SKM-1 (cell line): Measurements from ENCODE around the gene FSCN2.
A peak's percentile ranks its signal among the peaks of the same experiment; 100 is the strongest.

Experiments
- DNase-seq: peaks from one replicate; lab custom pipeline; 2025; ENCODE audit not compliant: unreplicated experiment; lab: John Stamatoyannopoulos, UW

Gene FSCN2, protein sequence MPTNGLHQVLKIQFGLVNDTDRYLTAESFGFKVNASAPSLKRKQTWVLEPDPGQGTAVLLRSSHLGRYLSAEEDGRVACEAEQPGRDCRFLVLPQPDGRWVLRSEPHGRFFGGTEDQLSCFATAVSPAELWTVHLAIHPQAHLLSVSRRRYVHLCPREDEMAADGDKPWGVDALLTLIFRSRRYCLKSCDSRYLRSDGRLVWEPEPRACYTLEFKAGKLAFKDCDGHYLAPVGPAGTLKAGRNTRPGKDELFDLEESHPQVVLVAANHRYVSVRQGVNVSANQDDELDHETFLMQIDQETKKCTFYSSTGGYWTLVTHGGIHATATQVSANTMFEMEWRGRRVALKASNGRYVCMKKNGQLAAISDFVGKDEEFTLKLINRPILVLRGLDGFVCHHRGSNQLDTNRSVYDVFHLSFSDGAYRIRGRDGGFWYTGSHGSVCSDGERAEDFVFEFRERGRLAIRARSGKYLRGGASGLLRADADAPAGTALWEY

DNA sequence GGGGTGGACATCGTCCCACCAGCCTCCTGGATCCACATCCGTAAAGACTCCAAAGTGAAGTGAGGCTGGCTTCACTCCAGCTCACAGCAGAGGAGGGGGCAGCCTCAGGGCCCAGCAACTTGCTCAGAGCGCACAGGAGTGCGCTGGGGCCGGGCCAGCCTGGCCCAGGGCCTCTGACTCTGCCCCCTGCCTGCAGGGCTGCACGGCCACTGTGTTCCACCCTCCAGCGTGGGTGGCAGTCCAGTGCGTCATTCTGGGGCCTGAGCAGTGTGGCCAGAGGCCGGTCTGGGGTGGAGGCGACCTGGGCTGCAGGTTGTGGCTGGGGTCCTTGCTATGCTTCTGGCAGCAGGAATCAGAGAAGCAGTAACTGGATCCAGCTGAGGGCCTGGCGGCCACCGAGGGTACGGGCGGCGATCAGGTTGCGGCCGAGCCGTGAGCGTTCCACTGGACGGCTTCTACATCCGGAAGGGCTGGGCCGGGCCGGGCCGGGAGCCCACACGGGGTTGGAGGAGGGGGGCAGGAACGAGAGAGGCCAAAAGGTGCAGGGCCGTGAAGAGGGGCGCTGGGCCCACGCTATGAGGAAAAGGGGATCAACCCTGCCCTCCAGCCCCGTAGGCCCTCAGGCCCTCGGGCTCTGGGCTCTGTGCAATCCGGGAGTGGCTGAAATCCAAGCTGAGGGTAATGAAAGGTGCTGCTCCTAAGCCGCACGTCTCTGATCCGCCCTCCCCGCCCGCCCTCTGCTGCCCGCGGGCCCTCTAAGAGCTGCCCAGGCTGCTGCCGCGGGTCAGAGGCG is at the start of gene FSCN2:
Gene FSCN2 (plus strand): TSS at position 787 of the 793 bp plus-strand sequence. CDS start 155 bp downstream, outside the sequence.
- no peak for DNase-seq

DNA sequence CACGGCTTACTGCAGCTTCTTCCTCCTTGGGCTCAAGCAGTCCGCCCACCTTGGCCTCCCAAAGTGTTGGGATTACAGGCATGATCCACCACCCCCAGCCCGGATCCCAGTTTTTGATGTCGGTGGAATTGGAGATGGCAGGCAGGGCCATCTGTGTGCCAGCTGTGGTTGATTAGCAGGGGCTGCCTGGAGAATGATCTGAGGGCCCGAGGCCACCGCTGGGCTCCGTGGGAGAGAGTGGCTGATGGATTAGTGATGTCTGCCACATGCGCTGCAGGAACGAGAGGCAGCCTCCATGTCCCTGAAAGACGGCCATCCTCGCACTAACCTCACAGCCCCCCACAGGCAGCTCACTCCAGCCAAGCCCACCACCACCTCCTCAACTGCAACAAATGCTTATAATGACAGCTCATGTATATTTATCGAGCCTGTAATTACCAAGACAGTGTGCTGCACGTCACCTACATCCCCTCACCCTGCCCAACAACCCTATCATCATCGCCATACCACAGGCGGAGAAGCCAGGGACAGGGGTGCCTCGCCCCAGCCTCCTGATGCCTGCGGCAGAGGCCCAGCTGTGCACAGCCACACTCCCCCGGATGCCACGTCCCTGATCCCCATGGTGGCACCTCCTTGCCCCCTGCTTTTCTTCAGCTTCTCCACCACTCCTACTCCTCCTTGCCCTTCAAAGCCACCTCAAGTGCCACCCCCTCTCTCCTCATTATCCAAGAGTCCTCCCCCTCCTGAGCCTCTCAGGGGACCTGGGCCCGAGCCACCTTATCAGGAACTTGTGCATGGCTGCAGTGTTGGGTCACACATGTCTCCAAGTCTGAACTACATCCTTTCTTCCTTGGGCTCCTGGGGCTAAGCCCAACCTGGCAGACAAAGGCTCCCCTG is 48.8 kb upstream of the FSCN2 start:
- no peak for DNase-seq

DNA sequence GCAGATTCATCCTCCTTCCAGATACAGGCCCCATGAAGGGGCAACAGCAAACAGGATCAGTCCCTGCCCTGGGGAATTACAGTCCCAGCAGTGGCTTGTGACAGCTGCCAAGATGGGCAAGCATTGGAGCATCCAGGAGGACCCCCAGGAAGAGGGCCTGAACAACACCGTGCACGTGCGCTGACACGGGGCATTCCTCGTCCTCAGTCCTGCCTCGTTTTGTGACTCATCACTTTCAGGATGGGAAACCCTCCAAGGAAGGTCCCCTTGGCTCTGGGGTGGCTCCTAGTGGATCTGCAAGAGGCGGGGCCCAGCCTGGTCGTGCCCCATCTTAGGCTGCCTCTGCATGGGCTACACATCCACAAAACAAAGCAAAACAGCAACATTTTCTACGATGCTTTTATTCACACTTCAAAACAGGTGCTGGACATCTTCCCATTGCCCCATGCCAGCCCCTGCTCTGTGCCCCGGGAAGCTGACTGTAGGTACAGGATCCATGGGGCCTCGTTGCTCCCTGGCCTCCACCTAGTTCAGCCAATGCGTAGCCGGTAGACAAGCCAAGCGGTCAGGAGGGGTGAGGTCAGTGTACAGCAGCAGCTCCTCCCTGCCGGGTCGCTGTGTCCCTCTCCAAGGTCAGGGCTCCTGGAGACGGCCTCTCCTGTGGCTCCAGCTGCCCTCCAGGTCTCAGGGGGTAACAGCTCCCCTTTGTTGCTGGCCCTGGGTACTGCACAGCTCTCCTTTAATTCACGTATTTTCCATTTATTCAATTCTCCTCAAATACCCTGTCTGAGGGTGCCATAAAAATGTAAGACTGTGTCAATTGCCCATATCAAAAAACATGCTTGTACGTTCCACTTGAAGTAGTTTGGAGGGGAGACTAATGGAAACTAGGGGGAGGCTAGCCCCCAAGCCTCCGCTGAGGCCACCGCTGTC is 47.8 kb upstream of the FSCN2 start:
- DNase-seq, result no peak

DNA sequence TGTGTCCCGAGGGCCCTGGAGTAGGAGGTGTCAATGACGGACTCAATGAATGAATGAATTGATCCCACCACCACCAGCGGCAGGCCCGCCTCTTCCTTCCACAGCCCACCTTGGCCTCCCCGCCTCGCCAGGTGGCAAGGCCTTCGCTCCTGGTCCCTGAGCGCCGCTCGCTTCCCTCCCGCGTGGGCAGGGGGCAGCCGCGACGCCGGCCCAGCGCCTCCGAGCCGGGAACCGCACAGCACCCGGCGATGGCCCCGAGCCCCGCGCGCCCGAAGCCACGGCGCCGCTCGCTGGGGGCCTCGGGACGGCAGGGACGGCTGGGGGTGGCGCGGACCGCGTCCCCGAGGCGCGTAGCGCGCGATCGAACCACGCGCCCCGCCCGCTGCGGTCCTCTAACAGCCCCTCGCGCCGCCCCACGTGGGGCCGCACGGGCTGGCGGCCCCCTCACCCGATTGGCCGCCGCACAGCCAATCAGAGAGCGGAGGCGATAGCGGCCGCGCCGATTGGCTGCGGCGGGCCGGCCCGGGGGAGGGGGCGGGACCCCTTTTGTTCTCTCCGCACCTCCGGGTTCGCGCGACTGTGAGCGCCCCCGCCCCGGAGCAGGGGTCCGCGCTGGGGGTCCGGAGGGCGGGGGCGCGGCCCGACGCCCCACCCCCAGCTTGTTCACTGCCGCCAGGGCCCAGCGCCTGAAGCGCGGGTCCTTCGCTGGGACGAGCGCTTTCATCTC is 46.9 kb upstream of the FSCN2 start:
- no peak for DNase-seq

DNA sequence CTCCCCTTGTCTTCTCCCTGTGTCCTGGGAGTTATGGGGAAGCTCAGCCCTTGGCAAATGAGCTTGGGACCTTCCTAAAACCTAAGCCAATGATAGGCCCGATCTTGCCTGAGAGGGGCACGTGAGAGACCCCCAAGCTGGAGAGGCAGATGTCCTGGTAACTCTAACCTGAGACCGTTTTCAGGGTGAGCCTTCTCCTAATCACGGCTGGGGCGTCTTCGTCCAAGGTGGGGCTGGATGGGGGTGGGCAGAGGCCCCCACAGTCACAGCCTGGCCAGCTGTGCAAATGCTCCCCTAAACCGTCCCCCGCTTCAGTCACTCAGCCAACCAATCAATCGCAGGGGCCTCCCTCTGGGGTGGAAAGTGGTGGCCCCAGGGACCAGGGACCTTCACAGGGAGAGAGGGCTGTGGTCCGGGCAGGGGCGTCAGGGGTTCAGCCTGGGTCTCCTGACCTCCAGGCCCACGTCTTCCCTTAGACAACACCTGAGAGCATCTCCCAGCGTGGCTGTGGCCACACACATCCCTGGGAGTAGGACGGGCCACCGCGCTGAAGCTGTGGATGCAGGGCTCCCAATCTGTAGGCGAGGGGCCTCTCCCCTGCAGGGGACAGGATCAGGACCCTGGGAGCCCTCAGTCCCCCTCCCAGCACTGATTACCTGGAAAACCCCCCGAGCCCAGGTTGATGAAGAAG is 46.2 kb upstream of the FSCN2 start:
- DNase-seq, result no peak

DNA sequence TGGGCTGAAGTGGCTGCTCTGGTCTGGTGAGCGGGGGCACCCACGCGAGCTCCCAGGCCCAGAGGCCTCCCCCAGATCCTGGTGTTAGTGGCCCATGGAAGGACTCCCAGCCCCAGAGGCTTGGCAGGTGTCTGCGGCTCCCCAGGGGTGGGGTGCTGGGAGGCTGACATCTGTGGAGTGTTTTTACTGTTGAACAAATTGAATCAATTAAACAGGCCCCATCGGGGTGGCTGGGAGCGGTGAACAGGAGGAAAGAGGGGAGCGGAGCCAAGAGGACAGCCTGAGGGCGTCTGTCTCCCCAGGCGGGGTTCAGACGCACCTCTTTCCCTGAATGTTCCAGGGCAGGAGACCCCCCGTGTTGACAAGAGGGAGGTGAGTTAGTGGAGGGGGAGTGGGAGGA is 45.5 kb upstream of the FSCN2 start:
- no peak for DNase-seq

DNA sequence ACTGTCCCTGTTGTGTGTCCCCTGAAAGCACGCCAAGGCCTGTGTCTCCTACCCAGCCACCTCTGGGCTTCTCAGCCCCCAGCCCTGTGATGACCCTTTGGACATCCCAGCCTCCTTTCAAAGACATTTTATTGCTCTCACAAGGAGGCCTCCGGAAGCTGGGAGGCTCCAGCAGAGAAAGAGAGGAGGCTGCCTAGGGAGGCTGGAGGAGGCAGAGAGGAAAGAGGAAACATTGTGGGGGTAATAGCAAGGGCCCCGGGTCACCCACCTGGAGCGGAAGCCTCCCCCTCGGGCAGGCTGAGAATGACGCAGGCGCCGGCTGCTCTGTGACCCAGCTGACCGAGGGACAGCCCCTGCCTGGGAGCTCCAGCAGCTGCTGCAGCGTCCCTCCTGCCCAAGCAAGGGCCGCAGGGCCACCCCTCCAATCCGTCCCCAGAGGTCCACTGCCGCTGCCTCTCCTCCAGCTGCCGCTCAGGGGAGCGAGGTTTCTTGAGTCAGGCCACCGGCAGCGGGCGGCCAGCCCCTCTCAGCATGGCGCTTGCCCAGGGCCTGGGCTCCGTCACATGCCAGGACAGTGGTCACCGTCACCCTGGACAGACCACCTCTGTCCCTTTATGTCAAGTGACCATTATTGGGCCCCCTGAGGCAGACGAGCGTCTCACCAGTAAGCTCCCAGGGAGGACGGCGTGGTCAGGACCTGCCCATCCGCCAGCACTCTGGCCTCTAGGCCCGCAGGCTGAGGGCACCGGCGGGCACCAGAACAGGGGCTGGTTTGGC is 44.9 kb upstream of the FSCN2 start:
- DNase-seq, result no peak

DNA sequence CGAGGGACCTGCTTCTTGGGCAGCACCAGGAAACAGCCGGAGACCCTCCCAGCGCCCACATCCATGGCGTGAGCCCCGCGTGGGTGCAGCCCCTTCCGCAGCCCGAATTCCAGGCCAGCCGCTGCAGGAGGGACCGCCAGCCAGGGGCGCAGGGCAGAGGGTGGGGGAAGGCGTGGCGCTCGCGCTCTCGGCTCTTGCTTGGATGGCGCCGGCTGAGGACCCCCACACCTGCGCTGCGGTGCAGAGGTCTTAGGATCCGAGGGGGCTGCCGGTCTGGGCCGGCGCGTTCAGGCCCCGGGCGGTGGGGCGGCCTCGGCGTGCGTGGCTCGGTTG is 44.3 kb upstream of the FSCN2 start:
- no peak for DNase-seq

DNA sequence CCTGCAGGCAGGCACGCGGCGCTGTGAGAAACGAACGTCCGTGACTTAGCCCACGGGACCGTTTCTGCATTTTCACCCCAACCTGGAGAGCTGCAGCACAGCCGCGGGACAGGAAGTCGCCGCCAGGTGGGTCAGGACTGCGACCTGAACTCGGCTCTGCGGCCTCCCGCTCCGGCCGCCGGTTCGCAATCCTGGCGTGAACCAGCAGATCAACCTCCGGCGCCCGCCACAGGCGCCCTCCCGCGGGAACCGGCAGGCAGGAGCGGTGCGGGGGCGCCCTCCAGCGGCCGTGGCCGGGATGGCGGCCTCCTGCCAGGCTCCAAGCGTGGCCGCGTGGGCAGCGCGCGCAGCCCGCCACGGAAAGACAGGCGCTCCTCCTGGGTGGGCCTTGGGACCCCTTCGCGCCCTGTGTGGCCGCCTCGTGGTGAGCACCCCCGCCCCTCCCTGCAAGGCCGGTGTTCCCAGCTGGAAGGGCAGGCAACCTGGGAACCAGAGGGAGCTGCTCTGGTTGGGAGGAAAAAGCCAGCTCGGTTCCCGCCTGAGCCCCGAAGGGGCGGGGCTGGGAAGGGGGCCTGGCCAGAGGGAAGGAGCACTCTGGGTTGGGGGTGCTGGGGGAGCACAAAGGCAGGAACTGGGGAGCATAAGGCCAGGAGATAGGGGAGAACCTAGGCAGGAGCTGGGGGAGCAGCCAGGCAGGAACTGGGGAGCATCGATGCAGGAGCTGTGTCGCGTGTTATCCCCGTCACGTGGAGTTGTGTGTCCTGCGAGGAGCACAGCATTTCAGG is 43.8 kb upstream of the FSCN2 start:
- DNase-seq, result peak; percentile 44

DNA sequence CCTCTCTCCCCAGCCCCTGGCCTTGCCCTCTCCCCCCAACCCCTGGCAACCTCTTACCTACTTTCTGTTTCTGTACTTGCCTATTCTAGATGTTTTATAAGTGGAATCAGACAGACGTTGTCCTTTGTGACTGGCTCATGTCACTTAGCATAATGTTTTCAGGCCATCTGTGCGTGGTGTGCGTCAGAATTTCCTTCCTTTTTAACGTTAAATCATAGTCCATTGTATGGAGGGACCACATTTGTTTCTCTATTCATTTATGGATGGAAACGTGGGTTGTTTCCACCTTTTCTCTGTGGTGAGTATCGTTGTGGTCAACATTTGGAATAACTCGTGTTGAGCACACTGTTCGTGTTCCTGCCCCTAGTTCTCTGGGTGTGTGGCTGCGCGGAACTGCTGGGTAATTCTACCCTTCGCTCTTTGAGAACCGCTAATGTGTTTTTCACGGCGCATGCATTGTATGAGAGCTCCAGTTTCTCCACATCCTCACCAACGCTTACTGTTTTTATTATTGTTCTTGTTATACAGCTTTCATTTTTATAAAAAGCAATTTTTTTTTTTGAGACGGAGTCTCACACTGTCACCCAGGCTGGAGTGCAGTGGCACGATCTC is 41.9 kb upstream of the FSCN2 start:
- DNase-seq, result no peak

DNA sequence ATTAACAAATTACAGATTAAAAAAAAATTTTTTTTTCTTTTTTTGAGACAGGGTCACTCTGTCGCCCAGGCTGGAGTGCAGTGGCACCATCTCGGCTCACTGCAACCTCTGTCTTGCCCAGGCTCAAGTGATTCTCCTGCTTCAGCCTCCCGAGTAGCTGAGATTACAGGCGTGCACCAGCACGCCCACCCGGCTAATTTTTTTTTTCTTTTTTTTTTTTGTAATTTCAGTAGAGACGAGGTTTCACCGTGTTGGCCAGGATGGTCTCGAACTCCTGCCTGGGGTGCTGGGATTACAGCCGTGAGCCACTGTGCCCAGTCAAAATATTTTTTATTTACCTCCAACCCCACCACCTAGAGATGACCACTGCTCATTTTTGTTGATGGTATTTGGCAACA is 41.1 kb upstream of the FSCN2 start:
- DNase-seq, result no peak

DNA sequence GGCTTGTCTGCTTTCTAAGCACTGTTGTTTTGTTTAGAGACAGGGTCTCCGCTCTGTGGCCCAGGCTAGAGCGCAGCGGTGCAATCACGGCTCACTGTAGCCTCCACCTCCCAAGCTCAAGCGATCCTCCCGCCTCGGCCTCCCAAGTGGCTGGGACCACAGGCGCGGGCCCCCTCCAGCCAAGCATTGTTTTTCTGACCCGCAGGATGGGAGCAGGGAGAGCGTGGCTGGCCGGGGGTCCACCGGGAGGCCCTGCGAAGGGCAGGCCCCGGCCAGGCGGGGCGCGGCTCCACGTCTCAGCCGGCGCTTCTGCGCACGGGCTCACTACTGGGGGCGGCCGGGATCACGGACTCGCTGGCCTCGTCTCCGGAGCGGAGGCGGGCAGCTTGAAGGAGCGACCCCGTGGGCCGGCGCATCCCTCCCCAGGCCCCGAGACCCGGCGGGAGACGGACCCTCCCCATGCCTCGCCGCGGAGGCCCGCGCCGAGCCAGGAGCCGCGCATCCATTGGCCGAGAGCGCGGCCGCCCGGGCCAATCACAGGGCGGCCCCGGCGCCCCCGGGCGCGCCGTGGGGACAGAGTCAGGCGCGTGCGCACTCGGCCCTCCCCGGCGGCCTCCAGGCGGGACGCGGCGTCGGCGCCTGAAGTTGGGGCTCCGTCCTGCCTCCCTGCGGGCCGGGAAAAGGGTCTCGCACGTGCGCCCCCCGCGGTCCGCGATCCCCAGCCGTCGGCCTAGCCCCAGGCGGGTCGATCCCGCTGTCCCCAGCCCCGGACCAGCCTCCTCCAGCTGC is 40.5 kb upstream of the FSCN2 start:
- DNase-seq, result no peak

DNA sequence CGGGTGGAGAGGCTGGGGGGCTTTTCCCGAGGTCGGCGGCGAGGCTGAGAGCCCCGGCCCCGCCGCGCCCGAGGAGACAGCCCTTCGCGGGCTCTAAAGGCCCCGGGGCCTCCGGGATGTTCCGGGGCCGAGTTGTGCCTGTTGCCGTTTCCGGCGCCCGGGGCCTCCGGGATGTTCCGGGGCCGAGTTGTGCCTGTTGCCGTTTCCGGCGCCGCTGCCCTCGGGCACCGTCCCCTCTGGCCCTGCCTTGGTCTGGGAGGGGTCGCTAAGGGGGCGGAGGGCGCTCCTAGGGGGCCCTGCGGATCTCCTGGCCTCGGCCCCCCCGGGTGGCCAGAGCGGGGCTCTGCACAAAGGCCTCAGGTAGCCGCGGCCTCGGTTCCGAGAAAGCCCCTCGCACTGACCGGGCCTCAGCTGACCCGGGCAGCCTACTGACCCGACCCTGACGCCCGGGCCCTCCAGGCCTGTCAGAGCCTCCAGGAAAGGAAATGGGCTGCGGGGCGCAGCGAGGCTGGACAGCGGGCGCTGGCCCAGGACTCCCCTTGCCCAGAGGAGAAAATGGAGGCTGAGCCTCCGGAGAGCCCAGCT is 39.8 kb upstream of the FSCN2 start:
- DNase-seq, result no peak

DNA sequence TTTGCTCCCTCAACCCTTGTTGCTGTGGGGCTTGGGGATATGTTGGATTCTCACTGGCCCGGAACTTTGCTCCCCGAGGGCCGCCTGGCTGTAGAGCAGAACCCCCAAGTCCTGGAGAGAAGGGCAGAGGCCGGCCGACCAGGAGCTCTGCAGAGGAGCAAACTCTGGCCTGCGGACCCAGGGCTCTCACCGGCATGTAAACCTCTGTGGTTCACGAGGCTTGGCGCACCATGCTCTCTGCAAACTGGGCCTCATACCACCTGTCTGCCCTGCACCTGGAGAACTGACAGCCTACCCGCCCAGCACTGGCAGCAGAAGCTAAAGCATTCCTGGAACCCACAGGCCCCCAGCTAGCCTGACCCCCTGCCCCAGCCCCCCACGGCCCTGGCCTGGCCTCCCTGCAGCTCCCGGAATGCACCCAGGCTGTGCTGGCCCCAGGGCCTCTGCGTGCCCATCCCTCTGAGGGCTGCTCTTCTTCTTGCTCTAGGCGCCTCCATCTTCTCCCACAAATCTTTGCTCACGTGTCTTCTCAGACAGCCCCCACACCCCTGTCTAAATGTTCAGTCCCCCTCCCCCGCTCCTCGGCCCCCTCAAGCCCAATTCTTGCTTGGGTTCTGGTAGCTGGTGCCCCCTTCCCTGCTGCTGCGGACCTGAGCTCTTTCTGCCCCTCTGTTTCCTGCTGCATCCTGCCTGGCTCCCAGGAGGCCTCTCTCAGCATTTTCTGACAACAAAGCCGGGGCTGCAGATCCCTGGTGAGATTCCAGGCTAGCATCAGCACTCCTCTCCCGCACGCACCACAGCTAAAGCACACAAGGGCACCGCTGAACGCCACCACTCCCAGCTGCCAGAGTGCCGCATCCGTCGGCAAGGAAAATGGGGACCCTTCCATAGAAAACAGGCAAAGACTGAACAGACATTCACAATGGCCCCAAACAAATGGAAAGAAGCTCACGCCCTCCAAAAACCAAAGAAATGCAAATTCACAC is 38.9 kb upstream of the FSCN2 start:
- DNase-seq, result no peak
